ENCODE measurements around the gene FAM114A1.

GRCh38 chr4:38976308-38976707 is 108.7 kb downstream of the FAM114A1 start:
- TF ChIP-seq CTCF (IDR thresholded peaks at IDR 0.05; ENCODE audit: poor library complexity, severe bottlenecking), result no peak
- TF ChIP-seq RAD21 (conservative IDR thresholded peaks at IDR 0.05), result no peak
- no peak for TF ChIP-seq MXI1 (conservative IDR thresholded peaks at IDR 0.05; ENCODE audit: poor library complexity, severe bottlenecking)
- no peak for TF ChIP-seq POLR2AphosphoS5 (IDR thresholded peaks at IDR 0.05)
- TF ChIP-seq REST (IDR thresholded peaks at IDR 0.05; ENCODE audit: borderline replicate concordance), result no peak
- no peak for TF ChIP-seq EP300 (conservative IDR thresholded peaks at IDR 0.05; ENCODE audit: poor library complexity, severe bottlenecking)
- TF ChIP-seq TAF1 (IDR thresholded peaks at IDR 0.05; ENCODE audit: low read depth), result no peak
